A549 (cell line): ENCODE data around the gene RAD51B. TPM values are rescaled to one million over a fixed set of nuclear protein-coding genes. Genes with fewer than 3 reads are reported as not detected.

Source experiments
- ATAC-seq, 2 experiments: fragments of 200-7000 bp in 1 of 2; fragments of >200 bp in 1 of 2; cut with Nextera tagmentation in 1 of 2; cut with Tn5 transposase in 1 of 2; 3 replicates each; pipeline versions ENCODE4 v1.8.0 to v1.9.1; 2018 to 2020; ENCODE audit warnings: mild to moderate bottlenecking in 1 of 2, moderate library complexity in 1 of 2
- CTCF ChIA-PET: fragments of 300-600 bp; sonication (Branson Sonifier 250); formaldehyde crosslinking; extraction: SDS; loops from one replicate; lab custom pipeline; 2021; ENCODE audit warnings: antibody characterized with exemption, inconsistent platforms; lab: Yijun Ruan, JAX
- POLR2A ChIA-PET: fragments of 350-600 bp; formaldehyde crosslinking; extraction: SDS; loops from one replicate; lab custom pipeline; 2021; ENCODE audit warnings: antibody characterized with exemption, inconsistent platforms; lab: Yijun Ruan, JAX
- DNase-seq, 2 experiments: peaks; one replicate each; pipeline versions ENCODE4 v3.0.0 to v3.0.0-alpha.2; 2011 to 2016; ENCODE audit warnings: low read depth in 1 of 2, low spot score in 1 of 2
- FAIRE-seq: peaks from 2 replicates; lab custom pipeline; 2011; peaks lifted over from hg19 to GRCh38; lab: Jason Lieb, UNC
- H3K27ac ChIP-seq, 2 experiments: fragments of >200 bp; sonication (Bioruptor Twin); formaldehyde crosslinking; 3 replicates each; pipeline ENCODE4 v1.5.1; 2016 to 2017
- H3K4me1 ChIP-seq: fragments of >200 bp; sonication (Bioruptor Twin); formaldehyde crosslinking; 3 replicates; pipeline ENCODE4 v1.6.1; 2016
- H3K4me2 ChIP-seq: fragments of >200 bp; sonication (Bioruptor Twin); formaldehyde crosslinking; 3 replicates; pipeline ENCODE4 v1.6.1; 2016
- H3K4me3 ChIP-seq: fragments of >200 bp; sonication (Bioruptor Twin); formaldehyde crosslinking; 3 replicates; pipeline ENCODE4 v1.5.1; 2016
- H3K9me3 ChIP-seq: fragments of >200 bp; sonication (Bioruptor Twin); formaldehyde crosslinking; 3 replicates; pipeline ENCODE4 v1.6.1; 2016
- BCL3 ChIP-seq: fragments of >200 bp; sonication (Bioruptor Twin); formaldehyde crosslinking; IDR thresholded peaks from 3 replicates; pipeline ENCODE4 v1.6.1; 2016
- BHLHE40 ChIP-seq: IDR thresholded peaks from 2 replicates; pipeline ENCODE4 v1.6.1; 2012; ENCODE audit warnings: low read depth, low read length, inconsistent platforms
- CBX2 ChIP-seq: fragments of 200-600 bp; sonication (generic); IDR thresholded peaks from 2 replicates; pipeline ENCODE4 v1.6.1; 2016; ENCODE audit warnings: low read depth, mild to moderate bottlenecking, borderline replicate concordance
- CBX8 ChIP-seq: fragments of 200-600 bp; sonication (generic); IDR thresholded peaks from 2 replicates; pipeline ENCODE4 v1.6.1; 2016
- CHD4 ChIP-seq: fragments of 200-600 bp; sonication (generic); IDR thresholded peaks from 2 replicates; pipeline ENCODE4 v1.6.1; 2016; ENCODE audit warnings: antibody characterized with exemption, mild to moderate bottlenecking, borderline replicate concordance
- ESRRA ChIP-seq: fragments of 150-350 bp; IDR thresholded peaks from 2 replicates; pipeline ENCODE4 v1.6.1; 2014; ENCODE audit warnings: mild to moderate bottlenecking, low read length, borderline replicate concordance
- FOXS1 ChIP-seq: fragments of 250-450 bp; sonication (Bioruptor Pico); IDR thresholded peaks from 2 replicates; pipeline ENCODE4 v1.5.0; 2020; ENCODE audit warnings: mild to moderate bottlenecking, moderate library complexity
- JUNB ChIP-seq: fragments of >200 bp; sonication (Bioruptor Twin); formaldehyde crosslinking; IDR thresholded peaks from 2 replicates; pipeline ENCODE4 v1.6.1; 2016
- KDM1A ChIP-seq: fragments of 200-600 bp; sonication (generic); IDR thresholded peaks from 2 replicates; pipeline ENCODE4 v1.6.1; 2016; ENCODE audit warnings: low read depth, mild to moderate bottlenecking
- MAX ChIP-seq: IDR thresholded peaks from 2 replicates; pipeline ENCODE4 v1.6.1; 2012
- NFE2L2 ChIP-seq: fragments of 150-350 bp; conservative IDR thresholded peaks from 2 replicates; pipeline ENCODE4 v1.6.1; 2014; ENCODE audit warnings: low read length
- NPAS2 ChIP-seq: fragments of 250-450 bp; sonication (Bioruptor Pico); IDR thresholded peaks from 2 replicates; pipeline ENCODE4 v1.8.0; 2022; ENCODE audit warnings: mild to moderate bottlenecking, moderate library complexity, borderline replicate concordance
- POLR2A ChIP-seq: IDR thresholded peaks from 2 replicates; pipeline ENCODE4 v1.6.1; 2012; ENCODE audit warnings: mild to moderate bottlenecking, low read length
- RARB ChIP-seq: fragments of 250-450 bp; sonication (Bioruptor Pico); IDR thresholded peaks from 2 replicates; pipeline ENCODE4 v1.8.0; 2021; ENCODE audit warnings: mild to moderate bottlenecking, moderate library complexity
- RCOR1 ChIP-seq: fragments of 150-350 bp; IDR thresholded peaks from 2 replicates; pipeline ENCODE4 v1.6.1; 2014; ENCODE audit warnings: antibody characterized with exemption, low read length, low read depth
- REST ChIP-seq: fragments of 200-600 bp; sonication (generic); IDR thresholded peaks from 2 replicates; pipeline ENCODE4 v1.6.1; 2016; ENCODE audit warnings: antibody characterized with exemption, mild to moderate bottlenecking, moderate library complexity
- RFX5 ChIP-seq: fragments of 450-650 bp; IDR thresholded peaks from 2 replicates; pipeline ENCODE4 v1.7.1; 2014; ENCODE audit warnings: antibody characterized with exemption, mild to moderate bottlenecking, moderate library complexity
- RNF2 ChIP-seq: fragments of 200-600 bp; sonication (generic); IDR thresholded peaks from 2 replicates; pipeline ENCODE4 v1.6.1; 2016; ENCODE audit warnings: low read depth, mild to moderate bottlenecking, antibody characterized with exemption, moderate library complexity, borderline replicate concordance
- WGBS: methylation state at CpG from one replicate; pipeline ENCODE4 v1.1.6; 2017; ENCODE audit errors: missing lambda C conversion rate; 5-methylcytosine and 5-hydroxymethylcytosine counted together
- polyA plus RNA-seq, 4 experiments: library from polyadenylated mRNA; depleted of rRNA in 3 of 4; stranded (reverse); fragments of >200 nt; fragmentation: RNase III in 1 of 4; extraction: RNeasy Plus Mini Kit Qiagen cat#74134 plus additional on column Dnase treatment in 1 of 4; gene quantifications; 2 replicates in 3 of 4; 3 replicates in 1 of 4; pipeline ENCODE4 v1.2.3, GENCODE V29; 2011 to 2017
- TF ChIP-seq, protein P1 (sequence below): fragments of 250-450 bp; sonication (Bioruptor Pico); IDR thresholded peaks from 2 replicates; pipeline ENCODE4 v1.5.0; 2020; ENCODE audit warnings: low read depth, mild to moderate bottlenecking, moderate library complexity
- TF ChIP-seq, protein P2 (sequence below): fragments of >200 bp; sonication (Bioruptor Twin); formaldehyde crosslinking; IDR thresholded peaks from 3 replicates; pipeline ENCODE4 v1.5.1; 2016
- TF ChIP-seq, protein P3 (sequence below): fragments of >200 bp; sonication (Bioruptor Twin); formaldehyde crosslinking; IDR thresholded peaks from 2 replicates; pipeline ENCODE4 v1.6.1; 2016

RAD51B gene
- polyA plus RNA-seq, 2 of the 4 experiments (the other 2 are of a cell fraction) = 7.2 to 10.8 TPM

DNA sequence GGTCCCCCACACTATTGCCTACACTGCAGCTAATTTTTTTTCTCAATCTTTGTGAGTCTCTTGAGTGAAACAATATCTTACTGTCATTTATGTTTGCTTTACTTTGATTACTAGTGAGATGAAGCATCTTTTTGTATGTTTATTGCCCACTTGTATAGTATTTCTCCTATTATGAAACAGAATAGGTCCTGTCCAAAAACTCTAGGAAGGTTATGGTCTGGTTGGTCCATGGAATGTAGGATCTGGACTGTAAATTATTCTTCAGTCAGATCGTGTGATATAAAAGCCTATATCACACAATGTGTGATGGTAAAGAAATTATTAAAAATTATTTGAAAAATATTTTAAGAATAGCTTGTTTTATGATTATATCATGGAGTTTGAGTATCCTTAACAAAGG lies 538.9 kb downstream of the RAD51B start:
- DNase-seq = no peak
- Histone ChIP-seq H3K4me3 (no peak overlapping the region), H3K9me3 (no peaks in the 10 kb centered on the region), H3K4me2 (no peak overlapping the region), H3K27ac (peak overlapping the region in 1 of 2 experiments; percentile 75; a peak in 2 of 6 replicates), H3K4me1 (peaks cover 13% of the 10 kb centered on the region)
- CTCF ChIA-PET = interaction anchor here (0.9 kb wide), 1 partner anchor 458 kb away, joined by 3 read pairs; no protein-coding TSS in a partner anchor
- no peak for TF ChIP-seq KDM1A
- FAIRE-seq = no peak
- 78% methylated on average over 1 of the region's 1 CpG for WGBS
- ATAC-seq = no peak
- POLR2A ChIA-PET = no interaction called here

GRCh38 chr14:68359022-68359836 lies 539.6 kb downstream of the RAD51B start:
- no peak for FAIRE-seq
- WGBS = 86% methylated on average over 12 of the region's 12 CpGs
- no peak overlapping the region for H3K4me3 ChIP-seq
- POLR2A ChIA-PET = no interaction called here
- no peak for DNase-seq
- no peaks in the 10 kb centered on the region for H3K9me3 ChIP-seq
- ATAC-seq = no peak; a peak in 1 of 6 replicates
- H3K27ac ChIP-seq = peak overlapping the region; percentile 24 to 75
- peaks cover 14% of the 10 kb centered on the region for H3K4me1 ChIP-seq
- CTCF ChIA-PET = interaction anchor here (0.9 kb wide), 1 partner anchor 458 kb away, joined by 3 read pairs; no protein-coding TSS in a partner anchor
- peak overlapping the region; percentile 2; the same call in 1 of the 3 replicates for H3K4me2 ChIP-seq
- TF ChIP-seq CBX8 (no peak), RARB (CRISPR knock-in tag) (no peak), NPAS2 (no peak), RNF2 (no peak), JUNB (no peak), MAX (no peak), CBX2 (no peak), FOXS1 (CRISPR knock-in tag) (no peak), POLR2A (no peak), ESRRA (no peak), BCL3 (no peak), RFX5 (no peak), NFE2L2 (no peak), REST (no peak), BHLHE40 (no peak), RCOR1 (no peak), CHD4 (no peak)
- TF ChIP-seq, protein P1, sequence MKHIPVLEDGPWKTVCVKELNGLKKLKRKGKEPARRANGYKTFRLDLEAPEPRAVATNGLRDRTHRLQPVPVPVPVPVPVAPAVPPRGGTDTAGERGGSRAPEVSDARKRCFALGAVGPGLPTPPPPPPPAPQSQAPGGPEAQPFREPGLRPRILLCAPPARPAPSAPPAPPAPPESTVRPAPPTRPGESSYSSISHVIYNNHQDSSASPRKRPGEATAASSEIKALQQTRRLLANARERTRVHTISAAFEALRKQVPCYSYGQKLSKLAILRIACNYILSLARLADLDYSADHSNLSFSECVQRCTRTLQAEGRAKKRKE (CRISPR knock-in tag) = no peak
- TF ChIP-seq, protein P2, sequence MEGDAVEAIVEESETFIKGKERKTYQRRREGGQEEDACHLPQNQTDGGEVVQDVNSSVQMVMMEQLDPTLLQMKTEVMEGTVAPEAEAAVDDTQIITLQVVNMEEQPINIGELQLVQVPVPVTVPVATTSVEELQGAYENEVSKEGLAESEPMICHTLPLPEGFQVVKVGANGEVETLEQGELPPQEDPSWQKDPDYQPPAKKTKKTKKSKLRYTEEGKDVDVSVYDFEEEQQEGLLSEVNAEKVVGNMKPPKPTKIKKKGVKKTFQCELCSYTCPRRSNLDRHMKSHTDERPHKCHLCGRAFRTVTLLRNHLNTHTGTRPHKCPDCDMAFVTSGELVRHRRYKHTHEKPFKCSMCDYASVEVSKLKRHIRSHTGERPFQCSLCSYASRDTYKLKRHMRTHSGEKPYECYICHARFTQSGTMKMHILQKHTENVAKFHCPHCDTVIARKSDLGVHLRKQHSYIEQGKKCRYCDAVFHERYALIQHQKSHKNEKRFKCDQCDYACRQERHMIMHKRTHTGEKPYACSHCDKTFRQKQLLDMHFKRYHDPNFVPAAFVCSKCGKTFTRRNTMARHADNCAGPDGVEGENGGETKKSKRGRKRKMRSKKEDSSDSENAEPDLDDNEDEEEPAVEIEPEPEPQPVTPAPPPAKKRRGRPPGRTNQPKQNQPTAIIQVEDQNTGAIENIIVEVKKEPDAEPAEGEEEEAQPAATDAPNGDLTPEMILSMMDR = no peak
- TF ChIP-seq, protein P3, sequence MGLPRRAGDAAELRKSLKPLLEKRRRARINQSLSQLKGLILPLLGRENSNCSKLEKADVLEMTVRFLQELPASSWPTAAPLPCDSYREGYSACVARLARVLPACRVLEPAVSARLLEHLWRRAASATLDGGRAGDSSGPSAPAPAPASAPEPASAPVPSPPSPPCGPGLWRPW = no peak
